ENCODE results near the gene INPP5E. TPM values are rescaled to one million over a fixed set of nuclear protein-coding genes. Genes with fewer than 3 reads are reported as not detected.

The INPP5E gene
- total RNA-seq, 1 donor = 8.3 TPM

- TF ChIP-seq CTCF (IDR thresholded peaks at IDR 0.05; ENCODE audit: extremely low read depth, low read depth, low read length) = no peak
- Histone ChIP-seq H4K20me1 (ENCODE audit: insufficient read depth, low read length) (peaks cover 9% of the 10 kb centered on the region), H3K4me1 (ENCODE audit: insufficient read depth, low read length) (no peaks in the 10 kb centered on the region), H3K27ac (ENCODE audit: low read depth, low read length) (no peak overlapping the region), H3K79me2 (ENCODE audit: insufficient read depth, low read length) (peaks cover 6% of the 10 kb centered on the region), H3K27me3 (ENCODE audit: insufficient read depth, low read length) (no peaks in the 10 kb centered on the region), H3K4me3 (ENCODE audit: insufficient read depth, low read length) (no peak overlapping the region), H3K36me3 (ENCODE audit: insufficient read depth, low read length) (peaks cover 78% of the 10 kb centered on the region), H3K4me2 (ENCODE audit: insufficient read depth, low read length) (no peak overlapping the region), H2AFZ (ENCODE audit: low read length) (no peak overlapping the region), H3K9me3 (ENCODE audit: low read depth, low read length) (no peaks in the 10 kb centered on the region)
- DNase-seq (ENCODE audit: insufficient read length, low spot score, missing footprints) = no peak
Observed at GRCh38 chr9:136391737-136392537, 47.7 kb downstream of the INPP5E start.

- no peaks in the 10 kb centered on the region for H3K9me3 ChIP-seq (ENCODE audit: low read depth, low read length)
- H3K4me1 ChIP-seq (ENCODE audit: insufficient read depth, low read length) = no peaks in the 10 kb centered on the region
- H3K36me3 ChIP-seq (ENCODE audit: insufficient read depth, low read length) = peaks cover 76% of the 10 kb centered on the region
- no peaks in the 10 kb centered on the region for H3K79me2 ChIP-seq (ENCODE audit: insufficient read depth, low read length)
- H3K27ac ChIP-seq (ENCODE audit: low read depth, low read length) = no peak overlapping the region
- no peak overlapping the region for H3K4me3 ChIP-seq (ENCODE audit: insufficient read depth, low read length)
- TF ChIP-seq CTCF (IDR thresholded peaks at IDR 0.05; ENCODE audit: extremely low read depth, low read depth, low read length) = no peak
- DNase-seq (ENCODE audit: insufficient read length, low spot score, missing footprints) = no peak
- H3K27me3 ChIP-seq (ENCODE audit: insufficient read depth, low read length) = no peaks in the 10 kb centered on the region
- H4K20me1 ChIP-seq (ENCODE audit: insufficient read depth, low read length) = peaks cover 4% of the 10 kb centered on the region
- H3K4me2 ChIP-seq (ENCODE audit: insufficient read depth, low read length) = no peak overlapping the region
- no peak overlapping the region for H2AFZ ChIP-seq (ENCODE audit: low read length)
Observed at GRCh38 chr9:136389396-136389795, 50.2 kb downstream of the INPP5E start.

- no peaks in the 10 kb centered on the region for H3K4me1 ChIP-seq (ENCODE audit: insufficient read depth, low read length)
- no peaks in the 10 kb centered on the region for H3K9me3 ChIP-seq (ENCODE audit: low read depth, low read length)
- no peaks in the 10 kb centered on the region for H3K27me3 ChIP-seq (ENCODE audit: insufficient read depth, low read length)
- TF ChIP-seq CTCF (IDR thresholded peaks at IDR 0.05; ENCODE audit: extremely low read depth, low read depth, low read length) = no peak
- H4K20me1 ChIP-seq (ENCODE audit: insufficient read depth, low read length) = peaks cover 4% of the 10 kb centered on the region
- H3K27ac ChIP-seq (ENCODE audit: low read depth, low read length) = no peak overlapping the region
- peaks cover 77% of the 10 kb centered on the region for H3K36me3 ChIP-seq (ENCODE audit: insufficient read depth, low read length)
- H2AFZ ChIP-seq (ENCODE audit: low read length) = no peak overlapping the region
- H3K79me2 ChIP-seq (ENCODE audit: insufficient read depth, low read length) = no peaks in the 10 kb centered on the region
- no peak overlapping the region for H3K4me2 ChIP-seq (ENCODE audit: insufficient read depth, low read length)
- DNase-seq (ENCODE audit: insufficient read length, low spot score, missing footprints) = no peak
- H3K4me3 ChIP-seq (ENCODE audit: insufficient read depth, low read length) = no peak overlapping the region
Observed at GRCh38 chr9:136387217-136387616, 52.4 kb downstream of the INPP5E start.

GRCh38 chr9:136386018-136386417 is 53.6 kb downstream of the INPP5E start:
- Histone ChIP-seq H4K20me1 (ENCODE audit: insufficient read depth, low read length) (peaks cover 4% of the 10 kb centered on the region), H3K27ac (ENCODE audit: low read depth, low read length) (no peak overlapping the region), H3K9me3 (ENCODE audit: low read depth, low read length) (no peaks in the 10 kb centered on the region), H3K4me2 (ENCODE audit: insufficient read depth, low read length) (no peak overlapping the region), H3K79me2 (ENCODE audit: insufficient read depth, low read length) (no peaks in the 10 kb centered on the region), H3K27me3 (ENCODE audit: insufficient read depth, low read length) (no peaks in the 10 kb centered on the region), H2AFZ (ENCODE audit: low read length) (no peak overlapping the region), H3K4me1 (ENCODE audit: insufficient read depth, low read length) (no peaks in the 10 kb centered on the region), H3K4me3 (ENCODE audit: insufficient read depth, low read length) (no peak overlapping the region), H3K36me3 (ENCODE audit: insufficient read depth, low read length) (peaks cover 66% of the 10 kb centered on the region)
- TF ChIP-seq CTCF (IDR thresholded peaks at IDR 0.05; ENCODE audit: extremely low read depth, low read depth, low read length) = no peak
- no peak for DNase-seq (ENCODE audit: insufficient read length, low spot score, missing footprints)

Measured in osteoblast (primary cell).